HG03175 (cell line): ENCODE measurements around the gene KIF26B.

Experiments
- ATAC-seq: cut with Tn5 transposase; IDR thresholded peaks from one replicate; pipeline ENCODE4 v1.9.1; 2021; ENCODE audit warnings: mild to moderate bottlenecking, moderate library complexity; ENCODE audit not compliant: unreplicated experiment

KIF26B gene

DNA sequence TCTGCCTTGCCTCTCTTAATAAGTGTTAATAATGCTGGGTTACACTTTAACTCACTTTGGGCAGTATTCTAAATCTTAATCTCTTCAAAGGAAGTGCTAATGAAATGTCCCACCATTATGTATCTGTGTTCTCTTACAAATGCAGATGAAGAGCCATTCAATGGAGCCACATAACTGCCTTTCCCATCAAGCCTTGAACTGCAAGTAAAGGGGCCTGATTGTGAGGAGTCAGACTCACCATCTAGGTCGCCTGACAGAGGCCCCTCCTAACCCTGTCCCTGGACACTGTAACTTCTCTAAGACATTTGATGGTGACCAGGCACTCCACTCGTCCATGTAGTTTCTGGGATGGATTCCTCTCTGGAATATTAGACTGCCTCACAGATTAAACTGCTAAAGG is 329.4 kb downstream of the KIF26B start:
- no peak for ATAC-seq

- ATAC-seq: no peak
These were observed 331.2 kb downstream of the KIF26B start for GRCh38 chr1:245485996-245486395.

GRCh38 chr1:245486775-245487470 is 332.1 kb downstream of the KIF26B start:
- no peak for ATAC-seq

DNA sequence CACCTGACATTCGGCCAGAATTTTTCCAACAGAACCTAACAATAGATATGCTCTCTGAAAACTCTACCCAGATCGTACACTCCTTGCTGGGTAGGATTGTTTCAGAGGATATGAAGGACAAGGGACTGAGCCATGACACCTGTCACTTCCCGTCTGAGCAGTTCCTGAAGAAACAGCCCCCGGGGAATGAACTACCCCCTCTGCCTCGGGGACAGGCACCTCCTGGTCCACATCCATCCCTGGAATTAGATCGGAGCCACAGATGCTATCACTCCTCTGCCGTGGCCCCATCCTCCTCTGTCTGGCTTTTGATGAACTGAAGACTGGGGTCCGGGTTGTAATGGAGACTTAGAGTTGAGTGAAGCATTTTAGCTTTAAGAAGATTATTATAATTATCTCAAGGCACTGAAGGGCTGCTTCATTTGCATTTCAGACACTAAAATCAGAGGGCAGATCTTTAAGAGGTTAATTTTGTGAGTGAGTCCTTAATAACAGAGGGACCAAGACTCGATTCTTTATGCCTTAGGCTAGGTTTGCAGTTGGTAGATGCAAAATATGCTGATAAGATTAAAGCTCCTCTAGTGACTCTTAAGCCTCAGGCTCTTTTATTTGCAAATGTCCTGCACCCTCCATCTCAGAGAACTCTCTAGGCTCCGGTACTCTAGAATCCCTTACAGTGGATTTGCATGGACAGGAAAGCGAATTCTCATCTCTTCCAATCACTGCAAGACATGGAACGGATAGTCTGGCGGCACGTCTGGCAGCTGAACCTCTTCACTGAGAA is 333.8 kb downstream of the KIF26B start:
- no peak for ATAC-seq

DNA sequence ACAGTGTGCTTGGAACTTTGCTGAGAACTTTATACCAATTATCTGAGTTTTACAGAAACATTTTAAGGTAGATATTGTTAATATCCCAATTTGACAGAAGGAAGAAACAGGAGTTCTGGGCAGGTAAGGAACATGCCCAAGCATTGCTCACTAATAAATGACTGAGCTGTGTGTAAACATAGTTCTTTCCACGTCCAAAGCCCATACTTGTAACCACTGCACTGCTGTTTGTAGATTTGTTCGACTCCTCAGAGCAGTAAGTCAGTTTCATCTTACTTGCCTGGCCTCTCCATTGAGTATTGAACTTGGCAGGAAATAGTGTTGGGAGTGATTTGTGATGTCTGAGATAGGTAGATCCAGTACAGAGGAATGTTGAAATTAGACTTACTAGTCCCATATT is 335.1 kb downstream of the KIF26B start:
- ATAC-seq: no peak

GRCh38 chr1:245493029-245493428 is 338.2 kb downstream of the KIF26B start:
- ATAC-seq: peak; percentile 53

- no peak for ATAC-seq
These were observed 340.9 kb downstream of the KIF26B start for GRCh38 chr1:245495681-245496080.

GRCh38 chr1:245500546-245500945 is 345.8 kb downstream of the KIF26B start:
- no peak for ATAC-seq

GRCh38 chr1:245501633-245502032 is 346.8 kb downstream of the KIF26B start:
- no peak for ATAC-seq

- no peak for ATAC-seq
These were observed 348.8 kb downstream of the KIF26B start for GRCh38 chr1:245503548-245503947.

GRCh38 chr1:245510144-245510543 is 355.4 kb downstream of the KIF26B start:
- ATAC-seq: no peak

DNA sequence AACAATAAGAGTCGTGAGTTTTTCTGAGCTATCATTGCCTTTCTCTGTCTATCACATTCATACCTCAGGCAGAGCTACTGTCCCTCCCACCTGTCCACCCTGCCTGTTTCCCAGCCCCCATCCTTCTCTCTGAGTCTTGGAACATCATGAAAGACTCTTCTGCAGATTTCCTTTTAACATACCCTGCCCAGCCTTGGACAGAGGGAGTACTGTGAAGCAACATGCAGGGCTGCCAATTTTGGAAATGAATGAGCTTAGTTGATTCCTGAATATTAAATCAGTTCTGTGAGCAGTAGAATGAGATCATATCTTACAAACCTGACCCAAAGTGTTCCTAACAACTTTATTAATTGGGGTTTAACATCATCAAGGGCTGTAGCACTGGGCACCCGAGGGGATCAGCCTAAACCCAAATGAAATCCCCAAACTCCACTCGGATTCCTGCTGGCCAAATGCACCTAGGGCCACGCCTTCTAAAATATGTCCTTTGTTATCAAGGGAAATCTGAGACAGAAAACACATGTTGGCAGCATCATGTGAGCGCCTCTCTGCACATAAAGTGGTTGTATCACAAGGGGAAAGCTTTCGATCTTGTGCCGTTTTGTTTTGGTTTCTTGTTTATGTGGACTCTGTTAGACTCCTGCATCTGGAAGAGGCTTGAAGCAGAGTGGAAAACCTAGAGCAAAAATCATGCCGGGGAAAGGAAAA is 357.6 kb downstream of the KIF26B start:
- no peak for ATAC-seq

- ATAC-seq: no peak
These were observed 358.3 kb downstream of the KIF26B start for GRCh38 chr1:245512980-245513578.

DNA sequence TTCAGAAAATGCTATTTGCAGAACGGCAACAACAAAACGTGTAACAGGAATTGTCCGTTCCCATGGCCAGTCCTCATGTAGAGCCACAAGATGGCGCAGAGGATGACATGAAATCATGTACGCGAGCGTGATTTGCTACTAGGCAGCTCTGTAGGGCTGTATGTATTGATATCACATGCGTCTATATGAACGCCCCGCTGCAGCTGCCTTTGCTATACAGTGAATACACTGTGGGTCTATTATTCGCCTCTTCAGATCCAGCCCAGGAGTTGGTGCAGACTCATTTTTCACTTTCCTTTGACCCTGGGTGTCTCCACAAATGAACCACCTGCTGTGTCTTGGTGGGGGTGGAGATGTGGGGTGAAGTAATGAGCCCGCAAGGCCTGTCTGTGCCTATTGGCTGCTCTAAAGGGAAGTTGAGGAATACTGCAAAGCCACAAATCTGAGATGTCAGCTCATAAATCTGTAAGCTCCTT is 361.5 kb downstream of the KIF26B start:
- ATAC-seq: no peak

- no peak for ATAC-seq
These were observed 365.8 kb downstream of the KIF26B start for GRCh38 chr1:245520611-245521010.

DNA sequence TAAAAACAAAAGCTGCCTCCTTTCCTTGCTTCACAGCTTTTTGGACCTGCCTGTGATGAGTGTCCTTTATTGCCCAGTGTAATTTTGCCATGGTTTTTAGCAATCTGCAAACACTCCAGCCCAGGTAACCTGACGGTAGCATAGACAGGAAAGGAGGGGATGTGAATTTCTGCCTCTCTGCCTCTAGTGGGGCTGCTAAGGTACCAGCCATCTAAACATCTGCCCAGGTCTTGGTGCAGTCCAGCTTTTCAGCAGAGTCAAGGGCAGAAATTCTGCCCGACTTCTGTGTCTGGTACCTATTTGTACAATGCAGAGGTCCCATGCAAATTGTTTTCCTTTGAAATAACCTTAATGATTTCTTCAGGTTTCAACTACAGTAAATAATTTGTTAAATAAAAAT is 371.4 kb downstream of the KIF26B start:
- no peak for ATAC-seq

DNA sequence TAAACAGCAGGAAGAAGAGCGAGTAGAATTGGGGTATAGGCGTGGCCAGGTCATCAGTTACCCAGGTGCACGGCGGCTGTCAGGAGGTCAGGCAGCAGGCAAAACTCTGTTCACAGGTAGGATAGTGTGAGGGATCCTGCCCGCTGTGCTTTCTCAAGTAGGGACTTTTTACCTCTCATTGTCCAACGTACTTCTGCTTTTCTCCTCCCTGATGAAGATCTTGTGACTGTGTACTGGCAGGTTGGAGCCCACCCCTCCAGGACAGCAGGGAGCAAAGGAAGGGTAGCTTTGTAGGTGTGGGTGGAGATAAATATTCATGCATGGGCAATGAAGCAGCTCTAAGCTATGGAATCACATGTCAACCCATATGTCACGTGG is 373.5 kb downstream of the KIF26B start:
- ATAC-seq: no peak

DNA sequence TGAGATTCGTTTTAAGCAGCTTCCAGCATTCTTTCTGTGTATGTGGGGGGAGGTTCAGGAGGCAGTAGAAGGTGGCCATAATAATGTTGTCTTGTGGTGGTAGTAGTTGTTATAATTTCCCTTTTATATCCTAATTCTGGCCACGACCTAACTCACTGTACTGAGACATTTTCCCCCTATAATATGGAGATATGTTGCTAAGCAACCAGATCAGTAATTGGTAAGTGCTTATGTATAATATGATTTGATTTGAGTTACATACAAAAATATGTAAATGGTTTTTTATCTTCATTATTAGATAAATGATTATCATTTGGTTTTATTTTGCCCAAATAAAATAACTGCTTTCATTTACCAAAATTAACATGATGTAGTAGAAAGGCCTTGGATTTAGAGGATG is 376.2 kb downstream of the KIF26B start:
- ATAC-seq: no peak

DNA sequence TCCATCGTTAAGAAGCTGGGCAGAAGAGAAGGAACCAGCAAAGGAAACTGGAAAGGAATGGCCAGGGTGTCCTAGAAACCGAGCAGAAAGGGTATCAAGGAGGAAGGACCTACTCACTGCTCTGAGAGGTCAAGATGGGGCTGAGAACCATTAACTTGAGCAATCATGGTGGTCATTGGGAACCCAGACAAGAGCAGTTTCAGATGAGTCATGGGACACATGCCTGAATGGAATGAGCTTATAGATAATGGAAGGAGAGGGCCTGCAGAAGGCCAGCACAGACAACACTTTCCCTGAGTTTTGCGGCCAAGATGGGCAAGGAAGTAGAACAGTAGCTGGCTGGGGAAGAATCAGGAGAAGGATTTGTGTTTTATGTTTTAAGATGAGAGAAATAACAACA is 383.2 kb downstream of the KIF26B start:
- no peak for ATAC-seq

DNA sequence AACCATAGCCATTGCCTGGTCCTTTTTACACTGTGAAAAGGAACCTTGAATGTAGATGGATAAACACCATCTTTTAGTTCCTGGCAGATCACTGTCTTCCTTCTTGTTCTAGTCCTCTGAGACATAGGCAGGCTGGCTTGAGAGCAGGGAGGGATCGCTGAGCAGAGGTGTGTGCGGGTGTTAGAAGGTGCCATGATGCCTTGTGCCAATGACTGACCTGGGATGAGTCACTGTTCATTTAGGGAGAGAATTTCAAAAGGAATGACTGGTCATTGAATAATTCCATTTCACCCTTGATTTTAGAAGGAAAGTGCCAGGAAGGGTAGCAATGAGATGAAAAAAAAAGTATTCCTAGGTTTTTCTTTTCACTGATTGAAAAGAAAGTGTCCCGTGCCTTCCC is 383.9 kb downstream of the KIF26B start:
- ATAC-seq: no peak

- ATAC-seq: no peak
These were observed 386.6 kb downstream of the KIF26B start for GRCh38 chr1:245541369-245541768.
